Neutrophil (primary cell): ENCODE results near the gene ABCC3.
"Not testable (repeated sequence)": the region's sequence is repeated elsewhere in the genome, so short reads cannot be mapped to it uniquely, and the experiment has no call there.

ENCODE experiments used
- H3K27ac ChIP-seq: fragments of 200-600 bp; sonication (generic); 2 replicates; pipeline ENCODE4 v1.5.1; 2016; ENCODE audit warnings: mild to moderate bottlenecking, moderate library complexity
- H3K27me3 ChIP-seq: fragments of 200-600 bp; sonication (generic); 2 replicates; pipeline ENCODE4 v1.6.0; 2016; ENCODE audit warnings: mild to moderate bottlenecking
- H3K36me3 ChIP-seq: fragments of 200-600 bp; sonication (generic); 2 replicates; pipeline ENCODE4 v1.5.1; 2017
- H3K4me1 ChIP-seq, 2 experiments: fragments of 200-600 bp in 1 of 2; sonication (generic) in 1 of 2; 1 replicate in 1 of 2; 2 replicates in 1 of 2; pipeline versions ENCODE4 v1.5.1 to v1.6.1; 2013 to 2016; ENCODE audit warnings: low read depth in 1 of 2, low read length in 1 of 2, mild to moderate bottlenecking in 1 of 2, moderate library complexity in 1 of 2; ENCODE audit not compliant: control insufficient read depth in 1 of 2, insufficient read depth in 1 of 2
- H3K4me3 ChIP-seq, 2 experiments: fragments of 200-600 bp in 1 of 2; sonication (generic) in 1 of 2; 1 replicate in 1 of 2; 2 replicates in 1 of 2; pipeline ENCODE4 v1.5.1; 2013 to 2016; ENCODE audit warnings: low read depth in 1 of 2, low read length in 1 of 2, mild to moderate bottlenecking in 1 of 2, moderate library complexity in 1 of 2
- H3K9me3 ChIP-seq: fragments of 200-600 bp; sonication (generic); 2 replicates; pipeline ENCODE4 v1.5.1; 2016
- CTCF ChIP-seq: fragments of 200-600 bp; sonication (generic); IDR thresholded peaks from 2 replicates; pipeline ENCODE4 v1.5.1; 2016; ENCODE audit warnings: antibody characterized with exemption

Gene ABCC3

GRCh38 chr17:50675627-50676026 lies 40.9 kb downstream of the ABCC3 start:
- no peak overlapping the region for H3K27ac ChIP-seq
- H3K36me3 ChIP-seq = no peaks in the 10 kb centered on the region
- no peak overlapping the region for H3K4me3 ChIP-seq
- H3K4me1 ChIP-seq = no peaks in the 10 kb centered on the region
- H3K27me3 ChIP-seq = peaks cover 9% of the 10 kb centered on the region
- no peak for TF ChIP-seq CTCF
- H3K9me3 ChIP-seq = no peaks in the 10 kb centered on the region

DNA sequence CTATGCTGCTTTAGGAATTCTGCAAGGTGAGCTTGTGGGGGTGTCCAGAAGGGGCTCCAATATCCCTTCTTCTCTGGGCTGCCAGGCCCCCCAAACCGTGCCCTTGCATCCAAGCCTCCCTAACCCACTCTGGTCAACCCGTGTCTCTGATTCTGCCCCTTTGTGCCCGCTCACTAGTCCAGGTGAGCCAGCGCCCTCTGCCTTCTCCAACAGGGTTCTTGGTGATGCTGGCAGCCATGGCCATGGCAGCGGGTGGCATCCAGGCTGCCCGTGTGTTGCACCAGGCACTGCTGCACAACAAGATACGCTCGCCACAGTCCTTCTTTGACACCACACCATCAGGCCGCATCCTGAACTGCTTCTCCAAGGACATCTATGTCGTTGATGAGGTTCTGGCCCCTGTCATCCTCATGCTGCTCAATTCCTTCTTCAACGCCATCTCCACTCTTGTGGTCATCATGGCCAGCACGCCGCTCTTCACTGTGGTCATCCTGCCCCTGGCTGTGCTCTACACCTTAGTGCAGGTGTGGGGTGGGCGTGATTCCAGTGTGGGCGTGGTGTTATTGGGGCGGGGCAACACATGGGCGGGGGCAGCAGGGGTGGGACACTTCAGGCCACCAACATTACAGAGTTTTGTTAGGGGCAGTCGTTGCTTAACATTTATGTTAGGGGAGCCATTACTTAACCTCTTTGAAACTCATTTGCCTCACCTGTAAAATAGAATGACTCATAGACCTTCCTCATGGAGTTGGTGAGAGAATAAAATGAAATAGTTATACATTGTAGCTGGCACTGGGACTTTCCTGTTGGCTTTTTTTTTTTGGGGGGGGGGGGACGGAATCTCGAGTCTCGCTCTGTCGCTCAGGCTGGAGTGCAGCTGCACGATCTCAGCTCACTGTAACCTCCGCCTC lies 41.6 kb downstream of the ABCC3 start:
- Histone ChIP-seq H3K9me3 (no peaks in the 10 kb centered on the region), H3K27me3 (peaks cover 16% of the 10 kb centered on the region), H3K4me1 (no peaks in the 10 kb centered on the region), H3K27ac (no peak overlapping the region), H3K36me3 (no peaks in the 10 kb centered on the region), H3K4me3 (no peak overlapping the region)
- no peak for TF ChIP-seq CTCF

GRCh38 chr17:50677851-50678375 lies 43.2 kb downstream of the ABCC3 start:
- Histone ChIP-seq H3K4me3 (no peak overlapping the region), H3K9me3 (no peaks in the 10 kb centered on the region), H3K27me3 (peaks cover 22% of the 10 kb centered on the region), H3K27ac (no peak overlapping the region), H3K36me3 (no peaks in the 10 kb centered on the region), H3K4me1 (no peaks in the 10 kb centered on the region)
- no peak for TF ChIP-seq CTCF

DNA sequence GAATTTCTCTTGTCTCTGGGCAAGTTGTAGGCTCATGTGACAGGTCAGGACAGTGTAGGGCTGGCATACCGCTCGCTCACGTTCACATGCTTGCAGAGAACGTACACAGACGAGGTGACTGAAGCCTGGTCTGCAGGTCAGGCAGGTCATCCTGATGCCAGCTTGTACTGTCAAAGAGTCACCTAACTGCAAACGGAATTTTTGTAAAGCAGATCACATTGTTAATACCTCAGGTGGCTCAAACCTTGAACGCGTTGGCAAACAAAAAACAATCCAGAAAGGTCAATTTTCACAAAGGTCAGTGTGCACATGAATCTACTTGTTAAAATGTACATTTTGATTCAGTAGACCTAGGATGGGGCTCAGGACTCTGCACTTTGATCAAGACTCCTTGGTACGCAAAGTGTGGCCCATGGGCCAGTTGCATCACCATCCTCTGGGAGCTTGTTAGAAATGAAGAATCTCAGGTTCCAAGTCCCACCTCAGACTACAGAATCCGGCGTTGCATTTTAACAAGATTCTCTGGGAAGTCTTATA lies 44.4 kb downstream of the ABCC3 start:
- Histone ChIP-seq H3K4me3 (no peak overlapping the region), H3K36me3 (no peaks in the 10 kb centered on the region), H3K9me3 (no peaks in the 10 kb centered on the region), H3K27me3 (peaks cover 22% of the 10 kb centered on the region), H3K27ac (no peak overlapping the region), H3K4me1 (no peaks in the 10 kb centered on the region)
- TF ChIP-seq CTCF = no peak

DNA sequence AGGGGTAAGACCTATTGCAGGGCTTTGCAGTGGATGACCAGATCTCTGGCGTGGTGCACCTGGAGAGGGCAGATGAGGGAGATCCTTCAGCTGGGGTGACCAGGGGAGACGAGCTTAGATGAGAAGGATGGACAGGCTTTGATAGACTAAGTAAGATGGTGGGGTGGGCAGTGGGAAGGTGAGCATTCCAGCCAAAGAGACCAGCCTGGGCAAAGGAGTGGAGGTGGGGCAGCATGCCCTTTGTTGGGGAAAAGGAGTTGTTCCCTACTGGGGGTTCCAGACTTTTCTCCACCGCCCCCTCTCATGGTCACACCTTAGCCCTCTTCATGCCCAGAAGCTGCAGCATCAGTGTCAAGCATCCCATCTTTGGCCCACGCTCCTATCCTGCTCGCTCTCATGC lies 45.4 kb downstream of the ABCC3 start:
- no peak overlapping the region for H3K27ac ChIP-seq
- TF ChIP-seq CTCF = no peak
- H3K36me3 ChIP-seq = no peaks in the 10 kb centered on the region
- no peaks in the 10 kb centered on the region for H3K4me1 ChIP-seq
- no peak overlapping the region for H3K4me3 ChIP-seq
- H3K9me3 ChIP-seq = no peaks in the 10 kb centered on the region
- peaks cover 22% of the 10 kb centered on the region for H3K27me3 ChIP-seq

GRCh38 chr17:50680543-50681262 lies 46.0 kb downstream of the ABCC3 start:
- not testable (repeated sequence) for H3K4me3 ChIP-seq, H3K27ac ChIP-seq, H3K36me3 ChIP-seq, H3K9me3 ChIP-seq, H3K4me1 ChIP-seq
- H3K27me3 ChIP-seq = peaks cover 22% of the 10 kb centered on the region
